SH-SY5Y (cell line): Measurements from ENCODE around the gene ZBTB7C.

Experiments used
- GATA2 ChIP-seq: IDR thresholded peaks from 2 replicates; pipeline ENCODE4 v1.6.1; 2011; ENCODE audit warnings: mild to moderate bottlenecking, low read depth, low read length
- GATA3 ChIP-seq: IDR thresholded peaks from 2 replicates; pipeline ENCODE4 v1.6.1; 2011; ENCODE audit warnings: low read depth, mild to moderate bottlenecking, low read length, moderate library complexity

DNA sequence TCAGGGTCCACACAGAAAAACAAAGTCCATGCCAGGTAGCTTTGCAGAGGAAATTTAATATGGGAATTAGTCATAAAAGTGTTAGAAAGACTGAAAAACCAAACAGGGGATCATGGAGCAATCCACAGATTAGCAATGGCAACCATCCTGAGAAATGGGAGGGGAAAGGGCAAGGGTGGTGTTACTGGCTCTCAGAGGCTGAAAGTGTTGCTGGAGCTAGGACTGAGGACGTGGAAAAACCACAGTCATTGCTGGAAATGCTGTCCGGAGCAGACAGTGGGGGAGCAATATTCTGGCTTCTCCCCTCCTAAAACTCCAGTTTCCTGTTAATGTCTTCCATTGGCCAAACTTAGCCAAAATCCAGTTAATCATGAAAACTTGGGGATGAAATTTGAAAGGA lies 172.4 kb downstream of the ZBTB7C start:
- no peak for TF ChIP-seq GATA2
- no peak for TF ChIP-seq GATA3
